ENCODE measurements around the gene CERCAM. TPM values are rescaled to one million over a fixed set of nuclear protein-coding genes. Genes with fewer than 3 reads are reported as not detected.

CERCAM gene
- total and polyA plus RNA-seq, 3 donors from 2014 or later = 19.7 to 26.0 (median 21.7) TPM

- no peak overlapping the region for H3K4me3 ChIP-seq
- no peaks in the 10 kb centered on the region for H3K36me3 ChIP-seq (ENCODE audit: low read depth, missing control alignments)
- H3K4me1 ChIP-seq = peaks cover 8% of the 10 kb centered on the region
- TF ChIP-seq POLR2A (IDR thresholded peaks at IDR 0.05) = no peak
- no peak for TF ChIP-seq CTCF (IDR thresholded peaks at IDR 0.05)
- intact Hi-C loops (cut with DNase I; ENCODE audit: low total_unique reads) = no loop called here
- H3K9me3 ChIP-seq = no peaks in the 10 kb centered on the region
- WGBS, 2 donors = 66 to 71% methylated on average over 6 of the region's 6 CpGs
- H3K27me3 ChIP-seq = no peaks in the 10 kb centered on the region
- DNase-seq = no peak
- H3K27ac ChIP-seq = no peak overlapping the region
Measured at GRCh38 chr9:128416014-128416413, 4.6 kb upstream of the CERCAM start.

- DNase-seq = no peak
- Histone ChIP-seq H3K36me3 (ENCODE audit: low read depth, missing control alignments) (no peaks in the 10 kb centered on the region), H3K9me3 (no peaks in the 10 kb centered on the region), H3K4me3 (no peak overlapping the region), H3K27ac (no peak overlapping the region), H3K27me3 (no peaks in the 10 kb centered on the region), H3K4me1 (peaks cover 8% of the 10 kb centered on the region)
- intact Hi-C loops (cut with DNase I; ENCODE audit: low total_unique reads) = no loop called here
- TF ChIP-seq POLR2A (IDR thresholded peaks at IDR 0.05) = no peak
- TF ChIP-seq CTCF (IDR thresholded peaks at IDR 0.05) = no peak
- 66 to 78% methylated on average over 6 of the region's 6 CpGs for WGBS, 2 donors
Measured at GRCh38 chr9:128416432-128417019, 4.1 kb upstream of the CERCAM start.

DNA sequence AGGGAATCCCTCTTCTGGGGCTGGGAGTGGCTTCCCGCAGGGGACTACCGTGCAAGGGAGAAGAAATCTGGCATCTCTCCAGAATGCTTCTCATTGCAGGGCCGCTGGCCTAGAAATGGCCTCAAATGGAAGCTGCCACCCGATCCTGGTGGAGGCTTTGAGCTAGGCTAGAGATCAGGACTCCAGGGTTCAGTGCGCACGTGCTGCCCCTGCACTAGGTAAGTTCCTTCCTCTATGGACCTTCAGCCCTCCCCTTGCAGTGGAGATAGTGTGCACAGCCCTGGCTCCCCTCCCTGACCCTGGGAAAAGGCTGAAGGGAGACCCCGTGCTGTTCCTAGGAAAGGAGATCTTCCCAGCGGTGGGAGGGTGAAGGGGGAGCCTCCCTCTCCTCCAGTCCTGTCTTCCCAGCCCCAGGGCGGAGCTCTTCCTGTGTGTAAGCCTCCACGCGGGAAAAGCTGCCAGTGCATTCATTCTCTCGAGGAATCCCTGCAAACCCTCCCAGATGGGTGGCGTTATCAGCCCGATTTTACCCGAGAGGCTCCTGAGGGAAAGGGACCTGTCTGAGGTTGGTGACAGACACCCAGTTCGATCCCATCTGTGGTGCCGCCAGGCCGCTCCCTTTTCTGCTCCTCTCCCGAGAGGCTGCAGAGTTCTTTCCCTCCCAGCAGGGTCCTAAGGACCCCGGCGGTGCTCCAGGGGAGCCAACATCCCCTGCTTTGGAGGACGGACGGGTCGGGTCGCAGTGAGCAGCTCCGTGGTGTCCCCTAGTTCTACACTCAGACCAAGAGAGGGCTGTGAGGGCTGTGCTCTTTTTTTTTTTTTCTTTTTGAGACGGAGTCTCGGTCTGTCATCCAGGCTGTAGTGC, 1.4 kb upstream of the CERCAM start:
- WGBS, 2 donors = 0 to 7% methylated on average over 11 to 28 of the region's 28 CpGs
- H3K9me3 ChIP-seq = no peaks in the 10 kb centered on the region
- no peaks in the 10 kb centered on the region for H3K36me3 ChIP-seq (ENCODE audit: low read depth, missing control alignments)
- no peak overlapping the region for H3K27ac ChIP-seq
- peak; percentile 18 for DNase-seq
- intact Hi-C loops (cut with DNase I; ENCODE audit: low total_unique reads) = no loop called here
- peak overlapping the region; percentile 72 to 78 for H3K4me3 ChIP-seq
- TF ChIP-seq CTCF (IDR thresholded peaks at IDR 0.05) = no peak
- TF ChIP-seq POLR2A (IDR thresholded peaks at IDR 0.05) = no peak
- no peaks in the 10 kb centered on the region for H3K27me3 ChIP-seq
- peaks cover 8% of the 10 kb centered on the region for H3K4me1 ChIP-seq

GRCh38 chr9:128420060-128420650, 502 bp upstream of the CERCAM start:
- Histone ChIP-seq H3K4me1 (peaks cover 8% of the 10 kb centered on the region), H3K4me3 (peak overlapping the region; percentile 72 to 78), H3K27me3 (no peaks in the 10 kb centered on the region), H3K36me3 (ENCODE audit: low read depth, missing control alignments) (no peaks in the 10 kb centered on the region), H3K9me3 (no peaks in the 10 kb centered on the region), H3K27ac (peak overlapping the region in 1 of 2 donors; percentile 68)
- intact Hi-C loops (cut with DNase I; ENCODE audit: low total_unique reads) = no loop called here
- DNase-seq = peak; percentile 64
- TF ChIP-seq CTCF (IDR thresholded peaks at IDR 0.05) (peak; percentile 46 to 77 (median 64)), POLR2A (IDR thresholded peaks at IDR 0.05) (no peak)
- 0% methylated on average over 41 of the region's 59 CpGs; no CpG with 5 or more reads in 1 of the 2 donors for WGBS, 2 donors
